ENCODE measurements around the gene ROBO2. TPM values are rescaled to one million over a fixed set of nuclear protein-coding genes. Genes with fewer than 3 reads are reported as not detected.

The ROBO2 gene
- total and polyA plus RNA-seq, 2 experiments from 2014 or later = 1.2 to 14.3 TPM

DNA sequence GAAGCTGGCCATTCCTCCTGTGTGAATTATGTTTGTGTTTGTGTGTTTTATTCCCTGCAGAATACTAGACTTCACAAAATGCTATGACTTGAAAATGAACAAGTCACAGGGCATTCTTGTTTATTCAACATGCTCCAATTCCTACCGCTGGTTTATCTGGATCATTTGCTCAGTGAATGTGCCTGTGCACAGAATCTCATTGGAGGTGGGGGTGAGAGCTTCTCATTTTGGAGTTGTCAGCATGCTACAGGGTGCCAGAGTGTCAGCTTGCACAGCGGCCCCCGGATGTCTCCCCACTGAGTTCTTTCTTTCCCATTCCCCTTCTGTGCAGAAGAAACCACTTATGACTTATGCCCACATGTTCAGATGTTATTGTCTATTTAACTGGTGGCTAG, 428.7 kb downstream of the ROBO2 start:
- no peaks in the 10 kb centered on the region for H3K9me2 ChIP-seq (replicated peaks; ENCODE audit: insufficient read depth)
- H3K27me3 ChIP-seq = no peaks in the 10 kb centered on the region
- H3K27ac ChIP-seq = no peak overlapping the region
- no peaks in the 10 kb centered on the region for H3K4me1 ChIP-seq (ENCODE audit: insufficient read depth)
- 79% methylated on average over 3 of the region's 3 CpGs for WGBS (ENCODE audit: low lambda C conversion rate, missing lambda C conversion rate)
- DNase-seq (ENCODE audit: low spot score) = no peak
- H2AFZ ChIP-seq = no peak overlapping the region
- H3K36me3 ChIP-seq (replicated peaks; ENCODE audit: insufficient read depth, low read depth) = no peaks in the 10 kb centered on the region
- H3K4me2 ChIP-seq = no peak overlapping the region
- no peak overlapping the region for H3K4me3 ChIP-seq
- no peaks in the 10 kb centered on the region for H4K20me1 ChIP-seq (ENCODE audit: insufficient read depth, poor library complexity, severe bottlenecking)
- H3K79me2 ChIP-seq = no peaks in the 10 kb centered on the region
- H3K9me3 ChIP-seq (ENCODE audit: low read depth) = no peaks in the 10 kb centered on the region
- TF ChIP-seq, protein P1, sequence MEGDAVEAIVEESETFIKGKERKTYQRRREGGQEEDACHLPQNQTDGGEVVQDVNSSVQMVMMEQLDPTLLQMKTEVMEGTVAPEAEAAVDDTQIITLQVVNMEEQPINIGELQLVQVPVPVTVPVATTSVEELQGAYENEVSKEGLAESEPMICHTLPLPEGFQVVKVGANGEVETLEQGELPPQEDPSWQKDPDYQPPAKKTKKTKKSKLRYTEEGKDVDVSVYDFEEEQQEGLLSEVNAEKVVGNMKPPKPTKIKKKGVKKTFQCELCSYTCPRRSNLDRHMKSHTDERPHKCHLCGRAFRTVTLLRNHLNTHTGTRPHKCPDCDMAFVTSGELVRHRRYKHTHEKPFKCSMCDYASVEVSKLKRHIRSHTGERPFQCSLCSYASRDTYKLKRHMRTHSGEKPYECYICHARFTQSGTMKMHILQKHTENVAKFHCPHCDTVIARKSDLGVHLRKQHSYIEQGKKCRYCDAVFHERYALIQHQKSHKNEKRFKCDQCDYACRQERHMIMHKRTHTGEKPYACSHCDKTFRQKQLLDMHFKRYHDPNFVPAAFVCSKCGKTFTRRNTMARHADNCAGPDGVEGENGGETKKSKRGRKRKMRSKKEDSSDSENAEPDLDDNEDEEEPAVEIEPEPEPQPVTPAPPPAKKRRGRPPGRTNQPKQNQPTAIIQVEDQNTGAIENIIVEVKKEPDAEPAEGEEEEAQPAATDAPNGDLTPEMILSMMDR (IDR thresholded peaks at IDR 0.05; ENCODE audit: poor library complexity) = no peak
- TF ChIP-seq EZH2phosphoT487 (IDR thresholded peaks at IDR 0.05; ENCODE audit: low read depth, severe bottlenecking, unreplicated experiment) = no peak
- no peak for TF ChIP-seq EZH2 (IDR thresholded peaks at IDR 0.05; ENCODE audit: borderline replicate concordance)

DNA sequence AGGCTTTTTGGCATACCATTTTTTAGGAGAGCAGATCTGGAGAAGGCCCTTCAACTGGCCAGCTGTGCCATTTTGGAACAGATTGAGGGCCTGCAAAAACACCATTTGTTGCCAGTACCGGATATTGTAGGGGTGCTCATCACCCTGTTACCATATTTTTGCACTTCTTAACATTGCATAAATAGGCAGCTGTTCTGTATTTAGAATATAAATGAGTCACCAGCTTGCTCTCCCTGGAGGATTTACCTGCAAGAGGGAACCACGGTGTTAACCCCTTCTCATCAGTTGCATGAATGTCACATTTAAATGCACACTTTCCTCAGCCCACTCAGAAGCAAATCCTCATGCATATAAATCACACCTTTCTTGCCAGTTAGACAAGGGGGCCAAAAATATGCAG, 435.6 kb downstream of the ROBO2 start:
- H3K9me3 ChIP-seq (ENCODE audit: low read depth) = no peaks in the 10 kb centered on the region
- no peak overlapping the region for H2AFZ ChIP-seq
- 35% methylated on average over 2 of the region's 2 CpGs for WGBS (ENCODE audit: low lambda C conversion rate, missing lambda C conversion rate)
- H3K27ac ChIP-seq = no peak overlapping the region
- no peaks in the 10 kb centered on the region for H4K20me1 ChIP-seq (ENCODE audit: insufficient read depth, poor library complexity, severe bottlenecking)
- no peak for TF ChIP-seq EZH2phosphoT487 (IDR thresholded peaks at IDR 0.05; ENCODE audit: low read depth, severe bottlenecking, unreplicated experiment)
- H3K36me3 ChIP-seq (replicated peaks; ENCODE audit: insufficient read depth, low read depth) = no peaks in the 10 kb centered on the region
- no peak overlapping the region for H3K4me3 ChIP-seq
- no peak for DNase-seq (ENCODE audit: low spot score)
- no peaks in the 10 kb centered on the region for H3K9me2 ChIP-seq (replicated peaks; ENCODE audit: insufficient read depth)
- no peak overlapping the region for H3K4me2 ChIP-seq
- H3K4me1 ChIP-seq (ENCODE audit: insufficient read depth) = no peaks in the 10 kb centered on the region
- H3K27me3 ChIP-seq = no peaks in the 10 kb centered on the region
- no peaks in the 10 kb centered on the region for H3K79me2 ChIP-seq

DNA sequence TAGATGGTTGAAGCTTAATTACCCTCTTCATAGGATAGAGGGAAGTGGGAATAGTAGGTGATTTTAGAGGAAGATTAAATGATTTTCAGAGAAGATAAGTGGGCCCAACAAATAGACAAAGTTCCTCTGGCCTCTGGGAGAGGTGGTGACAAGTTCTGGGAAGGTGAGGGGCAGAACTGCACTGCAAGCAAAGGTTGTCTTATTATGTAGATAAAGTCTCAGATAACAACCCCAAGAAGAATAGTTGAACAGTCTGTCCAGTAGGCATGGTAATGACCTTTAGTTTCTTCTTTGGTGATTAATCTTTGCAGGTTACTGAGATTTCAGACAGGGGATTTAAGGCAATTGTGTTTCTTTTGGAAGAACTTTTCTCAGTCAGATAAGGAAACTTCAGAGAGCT, 439.1 kb downstream of the ROBO2 start:
- H2AFZ ChIP-seq = no peak overlapping the region
- H3K4me2 ChIP-seq = no peak overlapping the region
- H3K36me3 ChIP-seq (replicated peaks; ENCODE audit: insufficient read depth, low read depth) = no peaks in the 10 kb centered on the region
- DNase-seq (ENCODE audit: low spot score) = no peak
- no peaks in the 10 kb centered on the region for H3K4me1 ChIP-seq (ENCODE audit: insufficient read depth)
- no peaks in the 10 kb centered on the region for H3K9me3 ChIP-seq (ENCODE audit: low read depth)
- TF ChIP-seq EZH2 (IDR thresholded peaks at IDR 0.05; ENCODE audit: borderline replicate concordance) (no peak), EZH2phosphoT487 (IDR thresholded peaks at IDR 0.05; ENCODE audit: low read depth, severe bottlenecking, unreplicated experiment) (no peak)
- TF ChIP-seq, protein P1 (IDR thresholded peaks at IDR 0.05; ENCODE audit: poor library complexity) = no peak
- no peaks in the 10 kb centered on the region for H3K79me2 ChIP-seq
- H3K27me3 ChIP-seq = no peaks in the 10 kb centered on the region
- H3K4me3 ChIP-seq = no peak overlapping the region
- H3K9me2 ChIP-seq (replicated peaks; ENCODE audit: insufficient read depth) = no peaks in the 10 kb centered on the region
- H4K20me1 ChIP-seq (ENCODE audit: insufficient read depth, poor library complexity, severe bottlenecking) = no peaks in the 10 kb centered on the region
- no peak overlapping the region for H3K27ac ChIP-seq

DNA sequence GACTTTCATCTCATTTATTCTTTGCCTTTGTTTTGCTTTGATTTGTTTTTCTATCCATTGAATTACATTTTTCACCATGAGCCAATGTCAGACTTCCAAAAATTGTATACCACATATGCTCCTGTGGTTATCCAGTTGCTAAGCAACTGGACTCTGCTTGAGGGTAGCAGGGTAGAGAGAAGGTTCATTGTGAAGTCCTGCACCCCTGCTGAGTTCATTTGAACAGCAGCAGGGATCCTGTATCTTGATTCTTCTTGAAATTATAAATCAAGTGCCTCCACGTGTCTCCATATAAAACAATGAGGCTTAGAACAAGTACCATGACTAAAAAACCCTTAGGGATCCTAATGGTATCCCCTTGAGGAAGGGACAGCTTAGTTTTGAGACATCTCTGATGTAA, 449.3 kb downstream of the ROBO2 start:
- Histone ChIP-seq H3K9me3 (ENCODE audit: low read depth) (no peaks in the 10 kb centered on the region), H3K9me2 (replicated peaks; ENCODE audit: insufficient read depth) (no peaks in the 10 kb centered on the region), H3K36me3 (replicated peaks; ENCODE audit: insufficient read depth, low read depth) (no peaks in the 10 kb centered on the region), H3K27me3 (no peaks in the 10 kb centered on the region), H3K27ac (no peak overlapping the region), H4K20me1 (ENCODE audit: insufficient read depth, poor library complexity, severe bottlenecking) (no peaks in the 10 kb centered on the region), H3K4me3 (no peak overlapping the region), H3K4me2 (no peak overlapping the region), H3K79me2 (no peaks in the 10 kb centered on the region), H3K4me1 (ENCODE audit: insufficient read depth) (no peaks in the 10 kb centered on the region), H2AFZ (no peak overlapping the region)
- 71% methylated on average over 1 of the region's 1 CpG for WGBS (ENCODE audit: low lambda C conversion rate, missing lambda C conversion rate)
- TF ChIP-seq EZH2 (IDR thresholded peaks at IDR 0.05; ENCODE audit: borderline replicate concordance) (no peak), EZH2phosphoT487 (IDR thresholded peaks at IDR 0.05; ENCODE audit: low read depth, severe bottlenecking, unreplicated experiment) (no peak)
- TF ChIP-seq, protein P1 (IDR thresholded peaks at IDR 0.05; ENCODE audit: poor library complexity) = no peak
- DNase-seq (ENCODE audit: low spot score) = no peak

All from hepatocyte (in vitro differentiated cells).